Measurements from ENCODE around the gene EFR3B.

Gene EFR3B

GRCh38 chr2:25178976-25179375, 137.1 kb downstream of the EFR3B start:
- no peak for DNase-seq (ENCODE audit: low read depth in 2 of 2, low spot score in 1 of 2)

DNA sequence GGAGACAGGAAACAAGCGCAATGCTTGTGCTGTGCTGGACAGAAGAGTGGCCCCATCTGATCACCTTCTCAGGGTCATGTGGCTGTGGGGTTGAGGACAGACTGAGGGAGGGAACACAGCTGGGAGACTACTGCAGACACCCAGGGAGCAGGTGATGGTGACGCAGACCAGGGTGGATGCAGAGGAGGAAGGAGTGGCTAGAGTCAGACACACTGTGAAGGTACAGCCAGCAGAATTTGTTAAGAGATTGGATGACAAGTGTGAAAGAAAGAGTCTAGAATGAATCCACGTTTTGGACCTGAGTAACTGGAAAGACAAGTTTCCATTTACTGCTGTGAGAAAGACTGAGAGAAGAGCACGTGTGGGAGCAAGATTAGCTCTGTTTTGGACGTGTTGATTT, 142.4 kb downstream of the EFR3B start:
- DNase-seq (ENCODE audit: low read depth in 2 of 2, low spot score in 1 of 2), result no peak

DNA sequence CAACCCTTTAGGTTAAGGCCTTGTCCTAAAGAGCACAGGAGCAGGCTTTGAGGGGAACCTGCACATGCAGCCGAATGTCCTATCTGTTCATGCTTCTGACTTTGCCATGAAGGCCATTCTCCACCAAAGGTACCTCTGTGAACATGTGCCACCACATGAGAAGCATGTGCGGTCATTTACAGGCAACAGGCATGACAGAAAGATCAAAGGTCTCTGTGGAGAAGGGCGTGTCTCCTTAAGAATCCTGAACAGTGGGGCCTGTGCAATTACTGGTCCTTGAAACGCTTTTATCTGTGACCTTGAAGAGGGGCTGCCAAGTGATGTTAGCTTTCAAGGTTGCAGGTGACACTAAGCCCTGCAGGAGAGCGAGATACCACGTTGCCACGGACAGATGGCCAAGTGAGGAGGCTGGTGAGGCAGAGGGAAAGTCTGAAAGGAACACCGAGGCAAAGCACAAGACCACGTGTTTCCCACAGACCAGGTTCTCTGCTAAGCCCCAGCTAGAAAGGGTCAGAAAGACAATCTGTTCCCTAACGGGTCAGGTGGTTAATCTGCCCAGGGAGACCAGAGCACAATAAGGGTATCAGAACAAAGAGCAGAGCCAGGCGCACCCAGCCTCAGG, 146.0 kb downstream of the EFR3B start:
- DNase-seq (ENCODE audit: low read depth in 2 of 2, low spot score in 1 of 2), result no peak

DNA sequence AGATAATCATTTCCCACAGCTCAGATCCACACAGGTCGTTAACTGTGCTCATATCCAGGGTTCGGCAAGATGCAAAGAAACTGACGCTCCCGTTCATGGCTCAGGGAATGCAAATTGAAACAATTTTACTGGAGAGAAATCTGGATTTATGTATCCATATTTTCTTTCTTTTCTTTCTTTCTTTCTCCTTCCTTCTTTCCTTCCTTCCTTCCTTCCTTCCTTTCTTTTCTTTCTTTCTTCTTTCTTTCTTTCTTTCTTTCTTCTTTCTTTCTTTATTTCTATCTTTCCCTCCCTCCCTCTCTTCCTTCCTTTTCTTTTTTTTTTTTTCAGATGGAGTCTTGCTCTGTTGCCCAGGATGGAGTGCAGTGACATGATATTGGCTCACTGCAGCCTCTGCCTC, 146.5 kb downstream of the EFR3B start:
- DNase-seq (ENCODE audit: low read depth in 2 of 2, low spot score in 1 of 2), result no peak

DNA sequence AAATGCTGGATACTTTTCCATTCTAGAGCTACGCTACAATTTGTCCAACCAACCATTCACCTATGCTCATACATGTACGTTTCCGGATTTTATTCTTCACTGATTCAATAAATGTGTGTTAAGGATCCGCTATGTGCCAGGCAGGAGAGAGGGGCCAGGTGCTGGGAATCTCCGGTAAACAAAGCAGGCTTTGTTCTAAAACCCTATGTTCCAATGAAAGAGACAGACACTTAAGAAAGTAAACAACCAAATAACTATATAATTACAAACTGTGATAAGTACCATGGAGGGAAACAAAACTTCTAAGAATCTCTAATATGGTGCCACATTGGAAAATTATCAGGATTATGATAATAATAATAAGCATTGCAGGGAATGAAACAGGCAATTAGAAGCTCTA, 148.7 kb downstream of the EFR3B start:
- DNase-seq (ENCODE audit: low read depth in 2 of 2, low spot score in 1 of 2), result no peak

GRCh38 chr2:25194576-25195122, 152.8 kb downstream of the EFR3B start:
- DNase-seq (ENCODE audit: low read depth in 2 of 2, low spot score in 1 of 2), result no peak

- no peak for DNase-seq (ENCODE audit: low read depth in 2 of 2, low spot score in 1 of 2)
Observed at GRCh38 chr2:25197336-25198208, 155.7 kb downstream of the EFR3B start.

DNA sequence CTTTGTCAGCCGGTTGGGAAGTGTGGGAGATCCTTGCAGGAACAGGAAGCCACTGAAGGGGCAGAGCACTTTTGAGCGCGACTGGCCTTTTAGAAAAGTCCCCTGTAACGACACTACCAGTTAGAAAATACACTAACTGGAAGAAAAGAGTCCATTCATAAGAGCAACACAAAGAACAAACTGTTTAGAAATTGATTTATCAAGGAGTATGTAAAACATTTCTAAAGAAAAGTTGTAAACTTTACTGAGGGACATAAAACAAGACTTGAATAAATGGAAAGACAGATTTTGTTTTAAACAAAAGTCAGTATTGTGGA, 156.3 kb downstream of the EFR3B start:
- DNase-seq (ENCODE audit: low read depth in 2 of 2, low spot score in 1 of 2), result no peak

DNA sequence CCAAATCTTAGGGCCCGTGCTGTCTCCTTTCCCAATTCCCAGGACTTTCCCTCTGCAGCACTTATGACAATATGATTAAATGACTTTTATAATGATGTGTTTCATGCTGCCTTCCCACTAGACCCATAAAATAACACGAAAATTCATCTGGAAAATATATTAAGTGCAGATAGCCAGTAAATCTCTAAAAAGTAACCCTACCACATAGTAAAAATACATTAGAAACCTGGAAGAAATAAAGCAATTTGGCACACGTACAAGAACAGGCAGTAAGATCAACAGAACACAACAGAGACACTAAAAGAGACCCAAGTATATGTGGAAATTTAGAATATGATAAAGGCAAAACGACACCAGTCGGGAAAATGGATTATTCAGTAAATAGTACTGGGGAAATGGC, 156.7 kb downstream of the EFR3B start:
- DNase-seq (ENCODE audit: low read depth in 2 of 2, low spot score in 1 of 2), result no peak

DNA sequence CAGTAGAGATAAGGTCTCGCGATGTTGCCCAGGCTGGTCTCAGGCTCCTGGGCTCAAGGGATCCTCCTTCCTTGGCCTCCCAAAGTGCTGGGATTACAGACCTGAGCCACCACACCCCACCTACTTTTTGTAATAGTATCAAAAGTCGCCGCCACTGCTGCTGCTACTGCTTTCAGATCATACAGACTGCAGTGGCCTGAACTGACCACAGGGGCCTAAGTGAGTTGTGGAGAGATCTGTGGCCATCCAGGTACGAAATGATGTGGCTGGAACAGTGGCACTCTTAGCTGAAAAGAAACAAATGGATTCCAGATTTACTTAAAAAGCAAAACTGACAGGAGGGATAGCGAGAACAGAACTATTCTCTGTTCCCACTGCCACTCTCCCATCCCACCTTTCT, 159.4 kb downstream of the EFR3B start:
- DNase-seq (ENCODE audit: low read depth in 2 of 2, low spot score in 1 of 2), result no peak

- no peak for DNase-seq (ENCODE audit: low read depth in 2 of 2, low spot score in 1 of 2)
Observed at GRCh38 chr2:25201794-25202193, 159.9 kb downstream of the EFR3B start.

DNA sequence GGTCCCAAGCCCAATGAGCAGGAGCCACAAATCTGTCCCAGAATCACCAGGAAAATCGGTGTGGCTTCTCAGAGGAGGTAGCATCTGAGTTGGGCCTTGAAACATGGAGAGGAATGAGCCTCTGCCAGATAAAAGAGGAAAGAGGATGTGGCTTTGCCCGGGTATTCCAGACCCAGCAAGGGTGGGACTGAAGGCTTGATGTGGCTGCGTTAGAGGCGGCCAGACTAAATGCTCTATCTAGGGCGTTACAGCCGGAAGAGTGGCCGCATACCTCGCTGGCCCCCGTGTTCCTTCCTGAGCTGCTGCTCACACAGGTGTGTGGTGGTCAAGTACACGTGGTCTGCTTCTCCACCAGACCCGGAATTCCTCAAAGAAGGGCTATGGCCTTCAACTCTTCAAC, 160.4 kb downstream of the EFR3B start:
- DNase-seq (ENCODE audit: low read depth in 2 of 2, low spot score in 1 of 2), result no peak

DNA sequence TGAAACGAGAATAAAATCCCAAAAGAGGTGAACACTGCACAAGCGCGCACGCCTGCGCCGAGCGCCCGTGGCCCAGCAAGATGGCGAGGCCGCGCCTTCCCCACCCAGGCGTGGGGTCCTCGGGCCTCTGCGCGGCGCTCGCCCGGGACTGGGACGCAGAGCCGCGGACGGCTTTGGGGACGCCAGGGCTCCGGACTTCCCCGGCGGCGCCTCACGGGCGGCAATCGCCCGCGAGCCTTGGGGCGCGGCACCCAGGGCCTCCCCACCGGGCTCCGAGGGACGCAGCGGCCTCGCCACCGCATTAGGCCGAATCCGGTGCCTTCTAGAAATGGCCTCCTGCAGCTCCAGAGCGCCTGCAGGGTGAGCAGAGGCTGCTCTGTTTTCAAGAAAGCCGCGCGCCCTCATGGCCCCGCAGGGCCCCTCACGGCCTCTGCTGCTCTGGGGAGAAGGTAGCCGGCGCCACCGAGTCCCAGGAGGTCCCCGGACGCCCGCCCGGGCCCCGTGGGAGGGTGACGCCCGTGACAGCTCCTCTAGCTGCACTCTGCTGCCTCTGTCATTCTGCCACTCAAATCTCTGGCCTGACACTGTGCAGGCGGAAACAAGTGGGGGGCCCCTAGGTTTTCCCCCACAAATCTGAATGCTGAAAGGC, 162.4 kb downstream of the EFR3B start:
- no peak for DNase-seq (ENCODE audit: low read depth in 2 of 2, low spot score in 1 of 2)

DNA sequence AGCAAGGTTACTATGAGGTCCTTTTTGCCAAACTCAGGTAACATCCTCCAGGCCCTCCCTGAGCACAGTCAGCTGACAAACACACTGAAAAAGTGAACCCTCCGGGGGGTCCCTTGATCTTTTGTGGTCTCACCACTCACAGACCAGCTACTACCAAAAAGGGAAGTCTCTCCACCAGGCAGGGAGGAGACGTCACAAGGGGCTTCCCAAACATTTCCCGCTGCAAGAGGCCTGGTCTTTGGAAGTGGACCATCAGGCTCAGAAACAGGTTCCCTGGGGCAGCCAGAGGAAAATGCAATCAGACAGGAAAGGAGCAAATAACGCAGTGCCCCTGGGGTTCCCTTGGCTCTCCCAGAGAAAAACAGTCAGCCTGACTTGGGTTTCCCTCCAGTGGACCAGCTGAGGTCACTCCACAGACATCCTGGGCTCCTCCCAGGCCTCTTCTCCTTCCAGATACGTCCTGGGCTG, 165.2 kb downstream of the EFR3B start:
- DNase-seq (ENCODE audit: low read depth in 2 of 2, low spot score in 1 of 2), result no peak
